ENCODE results near the gene ALPP. TPM values are rescaled to one million over a fixed set of nuclear protein-coding genes. Genes with fewer than 3 reads are reported as not detected.
"Not testable (repeated sequence)": the region's sequence is repeated elsewhere in the genome, so short reads cannot be mapped to it uniquely, and the experiment has no call there.

The ALPP gene
- polyA plus RNA-seq, 12 donors, result 0.09 to 0.39 (median 0.13) TPM; not detected in 9

GRCh38 chr2:232402518-232402917, 24.0 kb downstream of the ALPP start:
- no peak for DNase-seq

GRCh38 chr2:232405943-232406510, 27.5 kb downstream of the ALPP start:
- no peak for DNase-seq

DNA sequence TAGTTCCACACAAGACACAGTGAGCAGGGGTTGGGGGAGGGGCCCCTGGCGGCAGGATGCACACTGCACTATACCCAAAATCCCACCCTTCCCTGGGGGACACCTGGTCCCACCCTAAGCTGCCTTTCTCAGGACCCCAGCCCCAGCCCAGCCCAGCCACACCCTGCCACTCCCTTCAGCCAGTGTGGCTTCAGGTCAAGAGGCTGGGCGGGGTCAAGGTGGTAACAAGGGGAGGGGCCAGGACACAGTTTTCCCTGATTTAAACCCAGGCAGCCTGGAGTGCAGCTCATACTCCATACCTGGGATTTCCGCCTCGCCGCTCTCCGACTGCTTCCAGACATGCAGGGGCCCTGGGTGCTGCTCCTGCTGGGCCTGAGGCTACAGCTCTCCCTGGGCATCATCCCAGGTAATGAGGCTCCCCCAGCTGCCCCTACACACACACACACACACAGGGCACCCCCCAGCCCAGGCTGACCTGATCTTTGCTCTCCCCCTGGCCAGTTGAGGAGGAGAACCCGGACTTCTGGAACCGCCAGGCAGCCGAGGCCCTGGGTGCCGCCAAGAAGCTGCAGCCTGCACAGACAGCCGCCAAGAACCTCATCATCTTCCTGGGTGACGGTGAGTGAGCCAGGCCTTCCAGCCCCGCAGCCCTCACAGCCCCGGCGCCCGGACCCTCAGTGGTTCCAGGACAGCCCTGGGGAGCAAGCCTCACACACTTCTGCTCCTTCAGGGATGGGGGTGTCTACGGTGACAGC, 28.2 kb downstream of the ALPP start, which contains the start of gene ALPG:
Gene ALPG (plus strand): TSS at position 289 of the 755 bp plus-strand sequence. CDS start 51 bp downstream, at position 340.
- DNase-seq, result no peak

DNA sequence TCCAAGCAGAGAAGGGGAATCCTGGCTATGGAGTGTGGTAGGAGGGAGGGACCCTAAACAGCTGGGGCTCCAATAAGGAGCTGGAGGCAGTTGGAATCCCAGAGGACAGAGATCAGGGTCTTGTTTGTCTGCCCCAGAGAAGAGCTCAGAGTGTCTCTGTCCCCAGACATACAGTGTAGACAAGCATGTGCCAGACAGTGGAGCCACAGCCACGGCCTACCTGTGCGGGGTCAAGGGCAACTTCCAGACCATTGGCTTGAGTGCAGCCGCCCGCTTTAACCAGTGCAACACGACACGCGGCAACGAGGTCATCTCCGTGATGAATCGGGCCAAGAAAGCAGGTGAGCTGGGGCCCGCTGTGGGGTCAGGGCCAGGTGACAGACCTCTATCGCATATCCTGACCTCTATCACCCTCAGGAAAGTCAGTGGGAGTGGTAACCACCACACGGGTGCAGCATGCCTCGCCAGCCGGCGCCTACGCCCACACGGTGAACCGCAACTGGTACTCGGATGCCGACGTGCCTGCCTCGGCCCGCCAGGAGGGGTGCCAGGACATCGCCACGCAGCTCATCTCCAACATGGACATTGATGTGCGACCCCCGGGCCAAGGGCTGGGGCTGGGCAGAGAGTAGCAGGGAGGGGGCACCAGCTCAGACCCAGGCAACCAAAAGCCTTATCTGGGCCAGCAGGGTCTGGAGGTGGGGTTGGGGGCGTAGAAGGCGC, 29.0 kb downstream of the ALPP start:
- DNase-seq, result not testable (repeated sequence)

GRCh38 chr2:232408269-232408668, 29.7 kb downstream of the ALPP start:
- DNase-seq, result not testable (repeated sequence)

DNA sequence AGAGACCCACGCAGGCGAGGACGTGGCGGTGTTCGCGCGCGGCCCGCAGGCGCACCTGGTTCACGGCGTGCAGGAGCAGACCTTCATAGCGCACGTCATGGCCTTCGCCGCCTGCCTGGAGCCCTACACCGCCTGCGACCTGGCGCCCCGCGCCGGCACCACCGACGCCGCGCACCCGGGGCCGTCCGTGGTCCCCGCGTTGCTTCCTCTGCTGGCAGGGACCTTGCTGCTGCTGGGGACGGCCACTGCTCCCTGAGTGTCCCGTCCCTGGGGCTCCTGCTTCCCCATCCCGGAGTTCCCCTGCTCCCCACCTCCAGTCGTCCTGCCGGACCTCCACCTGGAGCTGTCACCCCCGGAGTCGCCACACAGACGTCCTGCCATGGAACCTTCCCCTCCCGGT, 31.1 kb downstream of the ALPP start:
- not testable (repeated sequence) for DNase-seq

GRCh38 chr2:232410238-232410900, 31.8 kb downstream of the ALPP start:
- DNase-seq, result no peak

GRCh38 chr2:232411901-232412629, 33.5 kb downstream of the ALPP start:
- no peak for DNase-seq

GRCh38 chr2:232412986-232413385, 34.4 kb downstream of the ALPP start:
- no peak for DNase-seq

DNA sequence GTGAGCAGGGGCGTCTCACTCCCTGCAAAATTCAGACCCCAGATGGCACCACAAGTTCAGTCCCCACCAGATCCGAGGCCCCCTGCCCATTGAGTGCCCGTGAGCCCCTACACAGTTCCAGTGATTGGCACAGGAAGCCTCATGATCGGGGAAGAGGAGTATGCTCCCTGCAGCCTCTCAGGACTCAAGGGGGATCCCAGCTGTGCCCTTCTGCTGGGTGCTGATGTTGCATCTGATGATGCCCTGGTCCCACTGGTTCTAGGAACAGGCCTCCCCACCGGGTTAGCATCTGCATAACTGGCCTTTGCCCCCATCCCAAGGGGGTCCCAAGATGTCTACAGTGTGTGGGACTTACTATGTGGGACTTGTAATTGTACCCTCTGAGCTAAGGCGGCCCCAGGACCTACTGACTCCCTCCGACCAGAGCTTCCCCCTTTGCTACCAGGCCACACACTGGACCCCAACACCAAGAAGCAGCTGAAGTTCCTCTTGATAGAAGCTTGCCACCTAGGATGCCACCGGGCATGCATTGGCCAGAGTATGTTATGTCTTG, 36.7 kb downstream of the ALPP start:
- no peak for DNase-seq

- DNase-seq, result no peak
Measured at GRCh38 chr2:232415736-232416520, 37.4 kb downstream of the ALPP start.

DNA sequence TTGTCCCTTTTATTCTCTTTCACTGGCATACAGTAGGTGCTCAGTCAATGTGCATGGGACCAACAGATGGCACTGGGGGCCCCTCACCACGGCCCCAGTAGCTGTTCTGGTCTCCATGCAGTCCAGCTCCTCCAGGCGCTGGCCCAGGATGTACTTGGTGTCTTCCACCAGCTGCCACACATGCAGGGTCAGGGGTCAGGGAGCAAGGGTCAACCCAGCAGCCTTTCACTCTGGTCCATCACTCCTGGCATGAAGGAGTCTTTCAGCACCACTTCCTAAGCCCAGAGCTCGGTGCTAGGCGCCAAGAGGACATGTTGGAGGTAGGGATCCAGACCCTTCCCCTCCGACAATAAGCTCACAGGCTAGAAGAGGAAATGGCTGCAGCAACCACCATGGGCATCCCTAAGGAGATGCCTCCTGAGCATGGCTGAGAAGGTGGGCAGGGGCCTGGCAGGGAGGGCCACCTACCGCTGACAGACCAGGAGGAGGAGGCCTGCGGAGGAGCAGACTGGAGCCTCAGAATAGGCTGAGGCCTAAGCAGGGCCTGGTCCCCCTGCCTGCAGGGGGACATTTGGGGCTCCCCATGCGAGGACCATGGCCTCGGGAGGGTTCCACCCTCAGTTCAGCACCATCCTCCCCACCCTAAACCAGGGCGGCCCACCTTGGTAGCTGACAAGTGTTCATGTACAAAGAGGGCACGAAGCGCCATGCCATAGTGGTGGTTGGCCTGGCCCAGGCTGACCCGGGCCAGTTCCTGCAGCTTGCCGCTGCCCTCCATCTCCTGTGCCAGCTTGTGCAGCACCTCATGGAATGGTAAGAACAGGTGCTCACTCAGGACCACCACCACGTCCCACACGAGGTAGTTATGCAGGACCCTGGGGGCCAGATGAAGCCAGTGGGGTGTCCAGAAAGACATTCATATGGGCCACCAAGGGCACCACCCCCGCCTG, 38.2 kb downstream of the ALPP start:
- DNase-seq, result no peak

DNA sequence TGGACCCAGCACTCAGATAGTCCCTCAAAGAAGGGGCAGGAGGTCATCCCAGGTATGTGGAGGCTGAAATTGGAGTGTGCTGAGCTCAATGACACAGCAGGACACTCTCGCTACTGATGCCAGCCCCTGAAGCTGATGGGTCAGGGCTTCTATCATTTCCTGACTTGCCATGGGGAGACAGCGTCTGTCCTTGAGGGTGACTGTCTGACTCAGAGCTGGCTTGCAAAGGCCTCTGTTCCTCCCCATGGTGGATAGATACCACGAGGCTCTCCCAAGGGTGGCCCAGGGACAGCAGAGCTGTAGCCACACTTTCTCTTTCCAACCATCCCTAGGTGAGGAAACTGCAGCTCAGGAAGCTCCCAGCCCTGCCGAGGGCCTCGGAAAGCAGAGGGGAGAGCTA, 38.9 kb downstream of the ALPP start:
- no peak for DNase-seq

DNA sequence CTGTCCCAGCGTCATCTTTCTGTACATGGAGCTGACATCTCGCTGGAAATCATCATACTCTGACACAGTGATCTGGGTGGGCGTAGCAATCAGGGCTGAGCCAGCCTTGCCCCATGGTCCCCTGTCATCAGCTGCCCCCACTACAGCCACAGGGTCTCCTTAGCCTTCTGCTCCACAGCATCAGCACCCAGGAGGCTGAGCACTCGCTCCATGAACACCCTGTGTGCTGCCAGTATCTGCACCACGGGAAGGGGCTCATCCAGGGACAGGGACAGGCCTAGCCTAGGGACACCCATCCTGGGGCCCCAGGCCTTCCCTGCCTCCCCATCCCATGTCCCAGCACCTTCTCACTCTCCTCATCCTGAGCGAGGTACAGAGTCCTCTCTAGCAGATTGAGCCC, 39.5 kb downstream of the ALPP start:
- no peak for DNase-seq

DNA sequence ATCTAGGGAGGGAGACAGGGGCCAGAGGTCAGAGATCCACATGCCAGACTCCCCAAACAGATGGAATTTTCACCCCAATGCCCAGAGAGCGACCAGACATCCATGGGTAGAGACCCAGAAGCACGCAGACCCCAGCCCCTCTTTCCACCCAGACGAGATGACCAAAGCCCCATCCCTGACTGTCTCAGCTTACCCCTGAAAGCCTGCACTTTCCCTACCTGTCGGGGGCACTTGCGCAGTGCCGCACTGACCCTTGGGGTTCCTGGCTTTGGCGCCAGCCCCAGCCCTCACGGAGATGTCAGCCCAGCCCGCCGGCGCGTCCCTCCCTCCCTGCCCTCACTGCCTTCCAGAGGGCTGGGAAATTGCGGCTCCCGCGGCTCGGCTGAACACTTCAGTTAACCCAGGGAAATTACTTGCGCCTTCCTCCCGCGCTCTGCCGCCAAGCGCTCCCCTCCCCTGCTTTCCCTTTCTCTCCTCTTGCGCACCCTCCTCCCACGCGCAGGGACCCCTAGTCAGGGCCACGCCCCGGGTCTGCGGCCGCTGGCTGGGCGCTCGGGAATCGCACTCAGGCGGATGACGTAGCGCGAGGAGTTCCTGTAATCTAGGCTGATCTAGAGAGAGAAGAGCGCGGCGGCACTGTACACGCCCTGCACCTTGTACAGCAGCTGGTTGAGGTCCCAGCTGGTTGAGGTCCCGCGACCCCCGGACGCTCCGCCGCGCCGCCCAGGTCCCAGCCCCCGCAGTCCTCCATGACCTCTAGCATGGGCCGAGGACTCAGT, 40.1 kb downstream of the ALPP start:
- DNase-seq, result no peak

DNA sequence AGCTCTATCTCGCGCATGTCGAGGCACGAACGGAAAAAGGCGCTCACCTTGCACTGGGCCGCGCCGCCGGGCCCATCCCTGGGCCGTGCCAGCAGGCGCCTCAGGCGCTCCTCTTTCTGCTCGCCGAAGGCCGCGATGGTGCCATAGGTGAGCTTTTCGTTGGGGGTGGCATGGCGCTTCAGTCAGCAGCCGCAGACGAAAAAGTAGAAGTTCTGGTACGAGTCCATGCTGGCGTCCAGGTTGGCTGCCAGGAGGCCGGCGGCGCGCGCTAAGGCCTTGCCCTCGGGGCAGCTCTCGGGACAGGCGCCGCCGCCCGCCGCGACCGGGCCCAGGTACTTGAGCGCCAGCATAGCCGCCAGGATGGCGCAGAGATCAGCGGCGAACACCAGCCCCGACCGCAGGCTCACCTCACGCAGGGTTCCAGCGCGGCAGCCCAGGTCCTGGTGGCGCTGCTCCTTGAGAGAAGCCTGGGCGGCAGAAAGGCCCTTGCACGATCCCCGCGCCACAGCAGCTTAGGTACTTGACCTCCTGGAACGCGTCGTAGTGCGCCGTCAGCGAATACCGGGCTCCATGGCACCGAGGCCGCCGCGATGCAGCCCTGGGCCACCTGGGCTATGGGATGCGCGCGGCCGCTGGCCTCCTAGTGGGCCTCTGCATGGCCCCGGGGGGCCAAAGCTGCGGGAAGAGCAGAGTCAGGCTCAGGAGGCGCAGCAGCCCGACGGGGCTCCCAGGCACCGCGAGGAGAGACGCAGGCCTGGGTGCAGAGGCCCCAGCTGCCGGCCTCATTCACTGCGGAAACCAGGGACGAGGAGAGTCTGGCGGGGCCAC, 40.9 kb downstream of the ALPP start:
- DNase-seq, result no peak

- no peak for DNase-seq
Measured at GRCh38 chr2:232420073-232420454, 41.5 kb downstream of the ALPP start.
